Measurements from ENCODE around the gene TMEM11.

DNA sequence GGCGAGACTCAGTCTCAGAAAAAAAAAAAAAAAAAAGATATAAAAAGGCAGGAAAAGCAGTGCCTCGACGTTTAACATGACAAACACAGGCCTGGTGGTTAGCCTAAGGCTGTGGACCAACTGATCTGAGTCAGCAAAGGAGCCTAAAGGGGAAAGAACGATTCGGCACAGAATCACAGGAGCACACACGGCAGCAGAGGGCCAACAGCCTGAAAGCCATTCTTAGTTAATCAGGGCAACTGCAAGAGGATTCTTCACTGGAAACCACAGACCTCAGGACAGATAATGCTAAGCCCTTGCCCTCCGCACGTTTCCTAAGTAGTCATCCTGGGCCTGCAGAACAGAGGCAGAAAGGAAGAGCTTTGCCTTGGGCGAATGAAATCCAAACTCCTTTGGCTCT, 14.7 kb downstream of the TMEM11 start:
- TF ChIP-seq, protein P1, sequence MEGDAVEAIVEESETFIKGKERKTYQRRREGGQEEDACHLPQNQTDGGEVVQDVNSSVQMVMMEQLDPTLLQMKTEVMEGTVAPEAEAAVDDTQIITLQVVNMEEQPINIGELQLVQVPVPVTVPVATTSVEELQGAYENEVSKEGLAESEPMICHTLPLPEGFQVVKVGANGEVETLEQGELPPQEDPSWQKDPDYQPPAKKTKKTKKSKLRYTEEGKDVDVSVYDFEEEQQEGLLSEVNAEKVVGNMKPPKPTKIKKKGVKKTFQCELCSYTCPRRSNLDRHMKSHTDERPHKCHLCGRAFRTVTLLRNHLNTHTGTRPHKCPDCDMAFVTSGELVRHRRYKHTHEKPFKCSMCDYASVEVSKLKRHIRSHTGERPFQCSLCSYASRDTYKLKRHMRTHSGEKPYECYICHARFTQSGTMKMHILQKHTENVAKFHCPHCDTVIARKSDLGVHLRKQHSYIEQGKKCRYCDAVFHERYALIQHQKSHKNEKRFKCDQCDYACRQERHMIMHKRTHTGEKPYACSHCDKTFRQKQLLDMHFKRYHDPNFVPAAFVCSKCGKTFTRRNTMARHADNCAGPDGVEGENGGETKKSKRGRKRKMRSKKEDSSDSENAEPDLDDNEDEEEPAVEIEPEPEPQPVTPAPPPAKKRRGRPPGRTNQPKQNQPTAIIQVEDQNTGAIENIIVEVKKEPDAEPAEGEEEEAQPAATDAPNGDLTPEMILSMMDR (IDR thresholded peaks at IDR 0.05 in 8 of 11, conservative IDR thresholded peaks at IDR 0.05 in 3 of 11) = no peak
- TF ChIP-seq POLR2A (IDR thresholded peaks at IDR 0.05) = no peak
